ENCODE measurements around the gene TRAPPC10. TPM values are rescaled to one million over a fixed set of nuclear protein-coding genes. Genes with fewer than 3 reads are reported as not detected.
A peak's percentile ranks its signal among the peaks of the same experiment; 100 is the strongest.

The TRAPPC10 gene
- total RNA-seq, 1 experiment from 2014 or later, result 32.9 TPM

DNA sequence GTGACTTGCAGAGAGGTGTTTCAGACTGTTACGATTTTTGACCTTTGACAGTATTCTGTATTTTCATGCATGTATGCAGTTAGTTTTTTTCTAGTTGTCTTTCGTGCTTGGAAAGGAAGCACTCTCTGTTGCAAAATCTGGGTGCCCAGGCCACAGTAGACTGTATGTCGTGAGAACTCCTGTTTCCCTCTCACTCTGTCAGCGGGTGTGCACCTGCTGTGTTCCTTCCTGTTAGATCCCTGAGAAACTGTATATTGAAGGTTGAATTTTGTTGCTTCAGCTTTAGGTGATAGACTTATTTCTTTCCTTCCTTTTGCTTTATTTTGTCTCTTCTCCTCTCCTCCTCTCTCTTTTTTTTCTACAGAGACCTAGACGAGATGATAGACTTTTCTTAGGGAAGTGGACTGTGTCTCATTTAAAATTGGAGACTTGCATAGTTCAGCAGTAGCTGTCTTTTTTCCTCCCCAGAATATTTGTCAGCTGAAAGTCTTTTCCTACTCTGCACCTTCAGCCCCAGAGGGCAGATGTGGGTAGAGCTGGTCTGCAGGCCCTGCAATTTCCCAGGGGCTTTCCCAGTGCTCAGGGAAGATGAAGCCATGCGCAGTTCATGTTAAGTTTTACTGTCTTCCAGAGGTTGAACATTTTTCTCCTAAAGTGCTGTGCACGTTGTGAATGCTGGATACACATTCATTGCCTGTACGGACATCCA lies 1.4 kb downstream of the TRAPPC10 start:
- no CpG with 5 or more reads among the region's 8 CpGs for WGBS (ENCODE audit: extremely low coverage, insufficient read length, low lambda C conversion rate)
- H4K91ac ChIP-seq (ENCODE audit: insufficient read length, low read depth, low read length), result no peak overlapping the region
- no peak overlapping the region for H3K18ac ChIP-seq (ENCODE audit: insufficient read length, low read depth, low read length)
- no peak overlapping the region for H3K56ac ChIP-seq (ENCODE audit: insufficient read length, low read depth, low read length)
- H3K27ac ChIP-seq (ENCODE audit: insufficient read length, low read depth, low read length), result no peak overlapping the region
- H2AK5ac ChIP-seq (ENCODE audit: insufficient read length, low read length), result no peak overlapping the region
- no peak overlapping the region for H3K23ac ChIP-seq (ENCODE audit: insufficient read length, low read depth, low read length)
- H3T11ph ChIP-seq (ENCODE audit: low read length), result no peak overlapping the region
- H2BK20ac ChIP-seq (ENCODE audit: low read depth, low read length, poor library complexity, severe bottlenecking), result no peak overlapping the region
- peak overlapping the region; percentile 72 for H3K9ac ChIP-seq (ENCODE audit: extremely low read depth, insufficient read length, low read length)
- TF ChIP-seq CTCF (conservative IDR thresholded peaks at IDR 0.05), result no peak
- peaks cover 6% of the 10 kb centered on the region for H3K23me2 ChIP-seq (ENCODE audit: insufficient read length, low read depth, low read length, poor library complexity, severe bottlenecking)
- H2BK120ac ChIP-seq (ENCODE audit: low read depth, low read length, poor library complexity, severe bottlenecking), result no peak overlapping the region
- H3K4me1 ChIP-seq (ENCODE audit: insufficient read depth, low read length), result no peaks in the 10 kb centered on the region
- H2BK15ac ChIP-seq (ENCODE audit: low read depth, low read length), result no peak overlapping the region
- peaks cover 28 to 30% of the 10 kb centered on the region in 2 experiments for H3K4me1 Mint-ChIP-seq
- no peak overlapping the region for H3K14ac ChIP-seq (ENCODE audit: insufficient read depth, low read length)
- H2BK12ac ChIP-seq (ENCODE audit: insufficient read length, low read depth, low read length), result no peak overlapping the region
- H2AFZ ChIP-seq (ENCODE audit: low read length), result no peak overlapping the region
- peaks cover 30% of the 10 kb centered on the region; the same call in 1 of the 2 replicates for H3K79me2 ChIP-seq (ENCODE audit: insufficient read depth, low read length)
- no peak overlapping the region for H2BK5ac ChIP-seq (ENCODE audit: insufficient read length, low read length)
- H3K27me3 Mint-ChIP-seq (ENCODE audit: low read depth), result no peaks in the 10 kb centered on the region
- H3K79me1 ChIP-seq (ENCODE audit: insufficient read depth, low read depth, low read length, poor library complexity, severe bottlenecking), result peaks cover 2% of the 10 kb centered on the region
- no peak overlapping the region for H4K5ac ChIP-seq (ENCODE audit: insufficient read length, low read depth, low read length)
- peak overlapping the region; percentile 86 to 87 for H3K4me3 Mint-ChIP-seq
- H3K27ac Mint-ChIP-seq, result peak overlapping the region; percentile 88 to 92 (median 89); a peak in 6 of 7 replicates
- peak overlapping the region; percentile 83 for H3K4me2 ChIP-seq (ENCODE audit: insufficient read depth, insufficient read length, low read length)
- no peaks in the 10 kb centered on the region; a peak in 2 of 5 replicates for H3K9me3 Mint-ChIP-seq
- no peaks in the 10 kb centered on the region for H3K9me3 ChIP-seq (ENCODE audit: control insufficient read depth, low read depth, low read length)
- no peaks in the 10 kb centered on the region; a peak in 1 of 7 replicates for H3K36me3 Mint-ChIP-seq (ENCODE audit: insufficient read depth in 1 of 3, low read depth in 3 of 3)
- no peak for DNase-seq
- no peak overlapping the region for H3K4ac ChIP-seq (ENCODE audit: low read depth, low read length)
- H4K20me1 ChIP-seq (ENCODE audit: control insufficient read depth, insufficient read depth, insufficient read length), result no peaks in the 10 kb centered on the region
- H3K27me3 ChIP-seq (ENCODE audit: insufficient read depth, low read length), result no peaks in the 10 kb centered on the region
- H4K8ac ChIP-seq (replicated peaks; ENCODE audit: insufficient read length, low read depth, low read length), result no peak overlapping the region

Data from H9 (cell line).